GM12873 (cell line): ENCODE measurements around the gene FANCC.

Experiments used
- CTCF ChIP-seq: IDR thresholded peaks from 2 replicates; pipeline ENCODE4 v1.5.1; 2012; ENCODE audit warnings: low read depth, mild to moderate bottlenecking, moderate library complexity, low read length, control low read depth; ENCODE audit not compliant: insufficient read depth; ENCODE audit errors: missing control alignments

The FANCC gene

DNA sequence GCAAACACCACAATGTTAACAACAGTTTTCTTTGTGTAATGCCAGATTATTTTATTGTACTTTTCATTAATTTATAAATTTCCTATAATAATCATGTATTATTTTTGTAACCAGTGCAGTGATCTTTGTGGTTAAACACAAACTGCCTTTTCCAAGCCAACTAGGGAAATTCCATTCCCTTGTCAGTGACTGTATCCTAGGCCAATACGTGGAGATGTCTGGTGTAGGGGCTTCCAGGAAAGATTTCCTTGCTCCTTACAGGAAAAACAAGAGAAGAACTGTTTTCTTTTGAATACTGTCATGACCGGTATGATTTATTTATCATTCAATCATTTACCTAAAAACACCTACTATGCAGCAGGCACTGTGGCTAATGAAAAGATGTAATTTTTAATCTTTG lies 31.4 kb downstream of the FANCC start:
- no peak for TF ChIP-seq CTCF

GRCh38 chr9:95285307-95285706 lies 32.2 kb downstream of the FANCC start:
- no peak for TF ChIP-seq CTCF

DNA sequence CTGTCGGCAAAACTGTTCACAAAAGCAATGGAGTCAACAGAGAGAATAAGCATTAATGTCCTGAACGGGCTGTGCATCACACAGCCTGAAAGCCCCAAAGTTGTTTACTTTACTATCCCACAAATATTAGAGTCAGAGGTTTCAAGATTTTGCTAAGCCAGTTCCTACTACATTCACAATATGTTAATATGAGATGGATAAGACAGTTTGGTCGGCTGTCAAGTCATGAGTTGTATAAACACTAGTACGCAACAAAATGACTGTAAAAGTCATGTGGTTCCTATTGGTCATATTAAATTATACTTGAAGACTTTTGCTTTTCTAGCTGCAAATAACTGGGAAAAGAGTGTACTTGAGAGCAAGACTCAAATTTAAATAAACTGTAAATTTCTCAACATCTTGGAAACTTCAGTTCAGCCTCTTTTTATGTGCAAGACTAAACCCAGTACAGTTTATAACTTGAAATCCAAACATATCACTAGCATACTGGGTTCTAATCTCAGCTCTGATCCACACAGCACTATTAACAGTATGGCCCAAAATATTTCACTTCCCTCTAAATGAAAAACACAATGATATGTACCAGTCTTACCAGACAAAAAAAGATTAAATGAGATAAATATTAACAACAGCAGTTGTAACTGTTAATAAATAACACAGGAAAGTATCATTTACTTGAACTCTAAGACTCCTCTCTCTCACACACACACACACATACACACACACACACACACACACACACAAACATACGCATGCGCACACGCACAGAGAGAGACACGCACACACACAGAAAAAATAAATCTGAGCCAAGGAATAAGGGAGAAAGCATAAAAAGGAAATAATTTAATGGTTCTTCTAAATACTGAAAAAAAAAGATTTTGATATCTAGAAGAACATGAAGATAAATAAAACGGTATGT lies 33.1 kb downstream of the FANCC start:
- TF ChIP-seq CTCF: no peak

GRCh38 chr9:95283673-95284072 lies 33.8 kb downstream of the FANCC start:
- TF ChIP-seq CTCF: no peak

DNA sequence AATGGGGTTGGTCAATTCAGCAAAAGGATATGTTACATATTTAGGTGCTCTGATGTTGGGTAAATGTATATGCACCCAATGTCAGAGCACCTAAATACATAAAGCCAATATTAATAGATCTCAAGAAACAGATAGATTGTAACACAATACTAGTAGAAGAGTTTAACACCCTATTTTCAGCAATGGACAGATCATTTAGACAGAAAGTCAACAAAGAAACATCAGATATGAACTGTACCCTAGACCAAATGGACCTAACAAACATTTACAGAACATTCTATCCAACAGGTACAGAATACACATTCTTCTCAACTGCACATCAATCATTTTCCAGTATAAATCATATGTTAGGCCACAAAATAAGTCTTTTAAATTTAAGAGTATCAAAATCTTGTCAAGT lies 35.2 kb downstream of the FANCC start:
- no peak for TF ChIP-seq CTCF

GRCh38 chr9:95280745-95281144 lies 36.8 kb downstream of the FANCC start:
- no peak for TF ChIP-seq CTCF

DNA sequence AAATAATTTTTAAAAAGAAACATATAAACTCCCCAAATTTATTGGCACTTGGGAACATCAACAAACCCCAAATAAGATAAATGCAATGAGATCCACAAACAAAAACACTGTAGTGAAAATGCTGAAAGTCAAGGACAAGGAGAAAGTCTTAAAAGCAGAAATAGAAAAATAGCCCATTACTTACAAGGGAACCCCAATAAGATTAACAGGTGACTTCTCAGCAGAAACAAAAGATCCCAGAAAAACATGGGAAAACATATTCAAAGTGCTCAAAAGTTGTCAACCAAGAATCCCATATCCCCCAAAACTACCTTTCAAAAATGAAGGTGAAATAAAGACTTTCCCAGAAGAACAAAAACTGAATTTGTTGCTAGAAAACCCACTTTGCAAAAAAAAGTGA lies 40.0 kb downstream of the FANCC start:
- TF ChIP-seq CTCF: no peak
